OCI-LY7 (cell line): ENCODE results near the gene HES7. TPM values are rescaled to one million over a fixed set of nuclear protein-coding genes. Genes with fewer than 3 reads are reported as not detected.

Experiments
- BruUV-seq: library from RNA; stranded (reverse); fragments of 400-500 nt; replicated peaks from 2 replicates; lab custom pipeline; 2021; lab: Mats Ljungman, UMichigan
- CTCF ChIA-PET: fragments of 300-600 bp; sonication (Branson Sonifier 250); formaldehyde crosslinking; loops from one replicate; lab custom pipeline; 2022; ENCODE audit warnings: antibody characterized with exemption; ENCODE audit not compliant: unreplicated experiment; lab: Charles Lee
- POLR2A ChIA-PET: fragments of 300-600 bp; sonication (Branson Sonifier 250); formaldehyde crosslinking; loops from one replicate; lab custom pipeline; 2022; ENCODE audit warnings: antibody characterized with exemption; lab: Charles Lee
- DNase-seq: peaks from one replicate; pipeline ENCODE4 v3.0.0-alpha.2; 2015; ENCODE audit warnings: low spot score
- H2AFZ ChIP-seq: fragments of 200-600 bp; sonication (generic), shearing (Covaris generic); 2 replicates; pipeline ENCODE4 v1.6.1; 2014; ENCODE audit warnings: mild to moderate bottlenecking, antibody characterized with exemption, low read length, moderate library complexity
- H3K27ac ChIP-seq: fragments of 200-600 bp; sonication (generic); 2 replicates; pipeline ENCODE4 v1.5.1; 2014; ENCODE audit warnings: mixed run types, low read depth, mild to moderate bottlenecking, moderate library complexity, low read length, inconsistent platforms; ENCODE audit not compliant: poor library complexity, severe bottlenecking
- H3K36me3 ChIP-seq: fragments of 200-600 bp; sonication (generic); 2 replicates; pipeline ENCODE4 v1.6.1; 2014; ENCODE audit warnings: mild to moderate bottlenecking, antibody characterized with exemption, low read length, moderate library complexity, mixed read lengths; ENCODE audit not compliant: insufficient read depth
- H3K4me1 ChIP-seq: fragments of 200-600 bp; sonication (generic); 2 replicates; pipeline ENCODE4 v1.5.1; 2014; ENCODE audit warnings: mild to moderate bottlenecking, low read length; ENCODE audit not compliant: insufficient read depth, poor library complexity, severe bottlenecking
- H3K4me2 ChIP-seq: fragments of 200-600 bp; sonication (generic); 2 replicates; pipeline ENCODE4 v1.6.1; 2014; ENCODE audit warnings: mild to moderate bottlenecking, low read length
- H3K4me3 ChIP-seq: fragments of 200-600 bp; sonication (generic); 2 replicates; pipeline ENCODE4 v1.5.1; 2014; ENCODE audit warnings: mild to moderate bottlenecking, low read depth, low read length; ENCODE audit not compliant: poor library complexity, severe bottlenecking
- H3K79me2 ChIP-seq: fragments of 200-600 bp; sonication (generic); 2 replicates; pipeline ENCODE4 v1.6.1; 2016; ENCODE audit warnings: low read depth, mild to moderate bottlenecking, low read length, moderate library complexity, mixed read lengths; ENCODE audit not compliant: insufficient read depth
- H3K9me2 ChIP-seq: fragments of 200-600 bp; sonication (generic); 2 replicates; pipeline ENCODE4 v1.6.1; 2016; ENCODE audit warnings: mild to moderate bottlenecking, low read length, mixed read lengths; ENCODE audit not compliant: insufficient read depth
- H3K9me3 ChIP-seq: fragments of 200-600 bp; sonication (generic); 2 replicates; pipeline ENCODE4 v1.6.1; 2014; ENCODE audit warnings: mild to moderate bottlenecking, mixed run types, low read length, mixed read lengths
- H4K20me1 ChIP-seq: fragments of 200-600 bp; sonication (generic); 2 replicates; pipeline ENCODE4 v1.6.1; 2014; ENCODE audit warnings: mild to moderate bottlenecking, antibody characterized with exemption, low read length, moderate library complexity, mixed read lengths; ENCODE audit not compliant: insufficient read depth
- CTCF ChIP-seq: fragments of 200-600 bp; sonication (generic); conservative IDR thresholded peaks from 2 replicates; pipeline ENCODE4 v1.5.1; 2014; ENCODE audit warnings: mild to moderate bottlenecking, antibody characterized with exemption, low read length, moderate library complexity, mixed read lengths
- EZH2phosphoT487 ChIP-seq: fragments of 200-600 bp; sonication (generic); IDR thresholded peaks from 2 replicates; pipeline ENCODE4 v1.6.1; 2018; ENCODE audit warnings: low read depth, borderline replicate concordance, mild to moderate bottlenecking, mixed run types, antibody characterized with exemption, low read length, moderate library complexity, mixed read lengths
- intact Hi-C: fragments of 100-400 bp; cut with micrococcal nuclease; formaldehyde crosslinking; loops from one replicate; pipeline ENCODE4 v1.10.0; 2022; ENCODE audit not compliant: unreplicated experiment
- total RNA-seq, 2 experiments: library from RNA; depleted of rRNA in 1 of 2; stranded (reverse); fragments of >200 nt in 1 of 2; shearing (Covaris generic) in 1 of 2; gene quantifications; 2 replicates each; pipeline ENCODE4 v1.2.3, GENCODE V29; 2014 to 2022

The HES7 gene
- total RNA-seq, 2 experiments from 2014 or later = 0.44 to 5.8 TPM

- Histone ChIP-seq H3K9me2 (no peaks in the 10 kb centered on the region), H2AFZ (peak overlapping the region; percentile 80), H3K9me3 (no peaks in the 10 kb centered on the region), H3K36me3 (no peaks in the 10 kb centered on the region), H3K4me2 (peak overlapping the region; percentile 98), H4K20me1 (0 out of 2 replicates have a peak, but pooled peaks cover 3% of the 10 kb centered on the region), H3K4me1 (peaks cover 42% of the 10 kb centered on the region), H3K79me2 (no peaks in the 10 kb centered on the region), H3K4me3 (peak overlapping the region; percentile 79), H3K27ac (peak overlapping the region; percentile 40)
- TF ChIP-seq CTCF (no peak), EZH2phosphoT487 (no peak)
- CTCF ChIA-PET = no interaction called here
- intact Hi-C loops = loop anchor here (1.0 kb wide), 2 partner anchors 13 to 257 kb away; partner anchors contain the start of gene RPL26
- BruUV-seq = no TSS peak
- peak; percentile 51 for DNase-seq
- POLR2A ChIA-PET = interaction anchor here (0.9 to 1.7 kb wide), 4 partner anchors 12 to 66 kb away, joined by 3 to 5 read pairs (median 4); no protein-coding TSS in a partner anchor
These were observed 2.1 kb upstream of the HES7 start for GRCh38 chr17:8125947-8126490.

GRCh38 chr17:8125154-8125946, 1.4 kb upstream of the HES7 start:
- peak overlapping the region; percentile 98 for H3K4me2 ChIP-seq
- H3K9me2 ChIP-seq = no peaks in the 10 kb centered on the region
- 0 out of 2 replicates have a peak, but pooled peaks cover 3% of the 10 kb centered on the region for H4K20me1 ChIP-seq
- no peak for TF ChIP-seq CTCF
- no peak for TF ChIP-seq EZH2phosphoT487
- H3K4me1 ChIP-seq = peaks cover 46% of the 10 kb centered on the region
- intact Hi-C loops = loop anchor here (1.0 kb wide), 2 partner anchors 14 to 258 kb away; partner anchors contain the start of gene RPL26
- no TSS peak for BruUV-seq
- ChIA-PET CTCF (no interaction called here), POLR2A (no interaction called here)
- no peaks in the 10 kb centered on the region for H3K9me3 ChIP-seq
- H3K4me3 ChIP-seq = peak overlapping the region; percentile 79
- peak overlapping the region; percentile 80; the same call in 1 of the 2 replicates for H2AFZ ChIP-seq
- H3K79me2 ChIP-seq = no peaks in the 10 kb centered on the region
- DNase-seq = peak; percentile 85
- peak overlapping the region; percentile 40 for H3K27ac ChIP-seq
- H3K36me3 ChIP-seq = no peaks in the 10 kb centered on the region
